Activated T-helper 1 cell treated with anti-CD3 and anti-CD28 coated beads, Interleukin-12 subunit alpha, Interleukin-12 subunit beta, Interleukin-2, Interleukin-4 antibody, amounts not matched to agents 30 ng/mL and 10 ng/mL and 1 ng/mL, durations not matched to agents 14 hours and 24 hours and 36 hours (primary cell): ENCODE measurements around the gene FBXO30. TPM values are rescaled to one million over a fixed set of nuclear protein-coding genes. Genes with fewer than 3 reads are reported as not detected.

Source experiments
- total RNA-seq: library from RNA; stranded (reverse); gene quantifications from 2 replicates; pipeline ENCODE4 v1.2.3, GENCODE V29; 2022

The FBXO30 gene
- total RNA-seq, 1 donor from 2014 or later, result 8.8 TPM

Other genes with a start within 250 kb of the FBXO30 start
- 6.5 and 7.0 TPM in 2 replicates for gene EPM2A, start 79.3 kb downstream of the FBXO30 start, total RNA-seq
- gene SHPRH, start 149.6 kb upstream of the FBXO30 start, total RNA-seq, result 20.4 and 20.7 TPM in 2 replicates
- gene GRM1, start 214.3 kb upstream of the FBXO30 start, total RNA-seq, result not detected in 2 replicates